NCI-H1417 (cell line): ENCODE measurements around the gene DYNC1H1.

ENCODE experiments used
- DNase-seq, 3 experiments: peaks; one replicate each; lab custom pipeline; 2025; lab: John Stamatoyannopoulos, UW

The DYNC1H1 gene

DNA sequence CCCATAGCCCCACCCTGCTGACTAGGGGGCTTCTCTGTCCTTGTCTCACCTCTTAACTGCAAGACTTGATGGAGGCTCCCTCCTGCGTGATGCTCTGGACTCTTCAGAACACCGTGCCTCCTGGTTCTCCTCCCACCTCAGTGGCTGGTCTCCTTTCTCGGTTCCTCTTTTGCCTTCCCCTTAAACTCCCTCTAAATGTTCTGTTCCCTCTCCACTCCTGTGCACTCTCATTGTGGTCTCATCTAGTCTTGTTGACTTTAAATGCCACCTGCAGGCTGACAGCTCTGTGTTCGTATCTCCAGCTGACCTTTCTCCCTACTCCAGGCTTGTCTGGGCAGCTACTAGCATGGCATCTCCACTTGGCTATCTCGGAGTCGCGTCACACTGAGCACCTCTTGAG, 28.3 kb downstream of the DYNC1H1 start:
- DNase-seq, result no peak

DNA sequence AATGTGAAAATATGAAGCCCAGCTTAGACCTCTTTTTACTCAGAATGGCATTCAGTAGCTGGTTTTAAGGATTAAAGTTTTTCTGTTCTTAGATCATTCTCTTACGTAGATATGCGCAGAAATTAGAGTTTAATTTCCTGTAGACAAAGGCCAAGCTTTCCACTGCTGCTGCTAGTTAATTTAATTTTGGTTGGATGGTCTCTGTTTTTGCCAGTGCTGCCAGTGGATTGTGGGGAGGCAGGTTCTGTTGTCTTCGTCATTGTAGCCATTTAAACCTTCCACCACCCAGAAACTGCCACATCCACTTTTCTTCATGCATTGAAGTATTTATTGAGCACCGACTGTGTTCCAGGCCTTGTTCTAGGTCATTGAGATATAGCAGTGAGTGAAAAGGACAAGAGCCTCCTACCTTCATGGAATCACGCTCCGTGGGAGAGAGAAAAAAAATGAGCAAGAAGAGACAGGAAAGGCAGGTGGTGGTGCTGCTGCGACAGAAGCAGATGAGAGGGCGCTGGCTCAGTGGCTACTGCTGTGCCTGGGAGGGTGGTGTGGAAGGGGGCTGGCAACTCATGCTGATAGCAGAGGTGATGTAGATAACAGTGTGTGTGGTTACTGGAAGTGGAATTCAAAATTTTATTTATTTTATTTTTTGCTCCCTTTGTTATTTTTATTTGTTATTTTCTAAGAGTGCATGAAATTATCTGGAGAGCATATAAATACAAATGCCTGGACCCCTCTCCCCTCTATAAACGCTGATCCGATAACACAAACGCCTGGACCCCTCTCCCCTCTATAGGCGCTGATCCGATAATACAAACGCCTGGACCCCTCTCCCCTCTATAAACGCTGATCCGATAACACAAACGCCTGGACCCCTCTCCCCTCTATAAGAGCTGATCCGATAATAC, 33.3 kb downstream of the DYNC1H1 start:
- DNase-seq, result no peak

DNA sequence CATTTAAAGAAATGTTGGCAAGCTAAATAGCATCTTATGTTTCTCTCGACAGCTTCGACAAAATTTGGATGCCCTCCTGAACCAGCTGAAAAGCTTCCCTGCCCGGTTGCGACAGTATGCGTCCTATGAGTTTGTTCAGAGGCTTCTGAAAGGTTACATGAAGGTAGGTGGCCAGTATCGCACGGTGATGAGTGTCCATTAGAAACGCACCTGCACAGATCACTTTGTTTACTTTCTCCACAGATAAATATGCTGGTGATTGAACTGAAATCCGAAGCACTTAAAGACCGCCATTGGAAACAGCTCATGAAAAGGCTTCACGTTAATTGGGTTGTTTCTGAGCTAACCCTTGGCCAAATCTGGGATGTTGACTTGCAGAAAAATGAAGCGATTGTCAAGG, 36.5 kb downstream of the DYNC1H1 start:
- peak in 2 of 3 experiments; percentile 23 to 74 for DNase-seq

DNA sequence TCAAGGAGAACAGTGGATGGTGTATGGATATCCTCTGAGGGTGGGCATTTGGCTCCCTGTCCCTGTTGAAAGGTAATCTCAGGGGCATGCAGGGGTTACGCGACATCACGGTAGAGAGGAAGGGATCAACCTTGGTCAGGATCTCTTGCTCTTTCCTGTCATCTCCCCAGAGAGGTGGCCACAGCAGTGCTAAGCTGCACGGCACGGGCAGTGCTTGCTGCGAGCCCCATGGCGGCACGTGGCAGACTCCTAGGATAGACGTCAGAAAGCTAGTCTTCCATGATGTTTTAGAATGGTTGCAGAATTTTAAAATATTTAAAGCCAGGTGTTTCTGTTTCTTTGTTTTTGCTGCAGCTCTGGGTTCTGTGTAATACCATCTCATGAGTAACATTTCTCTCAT, 41.0 kb downstream of the DYNC1H1 start:
- DNase-seq, result no peak

DNA sequence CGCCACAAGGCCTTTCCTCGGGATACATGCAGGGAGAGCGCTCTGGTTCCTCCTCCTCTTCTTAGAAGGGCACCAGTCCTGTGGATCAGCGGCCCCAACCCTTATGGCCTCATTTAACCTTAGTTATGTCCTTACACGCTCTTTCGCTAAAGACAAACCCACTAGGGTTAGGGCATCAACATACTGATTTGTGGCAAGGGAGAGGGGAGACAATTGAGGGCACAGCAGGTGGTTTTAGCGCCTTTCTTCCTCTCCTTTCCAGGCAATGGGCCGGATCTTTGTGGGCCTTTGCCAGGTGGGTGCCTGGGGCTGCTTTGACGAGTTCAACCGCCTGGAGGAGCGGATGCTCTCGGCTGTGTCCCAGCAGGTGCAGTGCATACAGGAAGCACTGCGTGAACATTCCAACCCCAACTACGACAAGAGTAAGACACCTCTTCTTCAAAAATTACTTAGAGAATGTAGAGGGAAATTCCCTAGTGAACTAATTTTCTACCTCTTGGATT, 43.6 kb downstream of the DYNC1H1 start:
- DNase-seq, result peak in 2 of 3 experiments; percentile 8 to 39

DNA sequence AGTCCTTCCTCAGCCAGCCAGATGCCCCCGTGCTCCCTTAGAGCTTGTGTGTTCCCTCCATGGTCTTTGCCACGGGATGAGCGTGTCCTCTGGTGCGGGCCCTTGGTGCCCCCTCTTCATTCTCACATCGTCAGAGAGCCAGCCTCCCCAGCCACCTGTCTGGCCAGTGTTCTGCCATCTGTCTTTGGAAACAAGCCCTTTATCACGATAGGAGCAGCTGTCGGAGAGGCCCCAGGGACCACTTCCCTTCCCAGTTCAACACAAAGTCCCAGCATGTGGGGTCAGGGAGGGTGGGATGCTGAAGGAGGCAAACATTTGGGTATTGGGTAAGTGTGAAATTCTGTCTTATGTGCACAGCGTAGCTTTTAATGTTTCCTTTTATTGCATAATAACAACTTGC, 44.5 kb downstream of the DYNC1H1 start:
- DNase-seq, result no peak

DNA sequence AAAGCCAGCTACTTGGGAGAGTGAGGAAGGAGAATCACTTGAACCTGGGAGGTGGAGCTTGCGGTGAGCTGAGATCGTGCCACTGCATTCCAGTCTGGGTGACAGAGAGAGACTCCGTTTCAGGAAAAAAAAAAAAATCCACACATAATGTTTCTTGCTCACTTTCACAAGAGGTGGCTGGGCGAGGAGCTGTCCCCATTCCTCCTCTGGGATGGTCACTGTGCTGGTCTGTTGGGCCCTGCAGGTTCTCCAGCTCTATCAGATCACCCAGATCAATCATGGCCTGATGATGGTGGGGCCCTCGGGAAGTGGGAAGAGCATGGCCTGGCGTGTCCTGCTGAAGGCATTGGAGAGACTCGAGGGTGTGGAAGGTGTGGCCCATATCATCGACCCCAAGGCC, 47.3 kb downstream of the DYNC1H1 start:
- no peak for DNase-seq

DNA sequence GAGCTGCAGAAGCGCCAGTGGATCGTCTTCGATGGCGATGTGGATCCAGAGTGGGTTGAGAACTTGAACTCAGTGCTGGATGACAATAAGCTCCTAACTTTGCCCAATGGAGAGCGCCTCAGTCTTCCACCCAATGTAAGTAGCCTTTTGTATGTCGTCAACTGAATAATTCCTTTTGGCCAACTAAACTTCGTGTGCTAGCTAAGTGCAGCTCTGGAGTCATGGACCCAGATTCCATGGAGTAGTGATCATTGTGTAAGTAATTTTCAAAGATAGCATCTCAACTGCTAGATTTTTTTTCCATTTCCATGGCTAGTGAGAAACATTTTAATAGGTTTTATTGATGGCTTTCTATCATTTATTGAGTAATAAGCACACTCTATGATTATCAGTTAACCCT, 48.0 kb downstream of the DYNC1H1 start:
- no peak for DNase-seq

DNA sequence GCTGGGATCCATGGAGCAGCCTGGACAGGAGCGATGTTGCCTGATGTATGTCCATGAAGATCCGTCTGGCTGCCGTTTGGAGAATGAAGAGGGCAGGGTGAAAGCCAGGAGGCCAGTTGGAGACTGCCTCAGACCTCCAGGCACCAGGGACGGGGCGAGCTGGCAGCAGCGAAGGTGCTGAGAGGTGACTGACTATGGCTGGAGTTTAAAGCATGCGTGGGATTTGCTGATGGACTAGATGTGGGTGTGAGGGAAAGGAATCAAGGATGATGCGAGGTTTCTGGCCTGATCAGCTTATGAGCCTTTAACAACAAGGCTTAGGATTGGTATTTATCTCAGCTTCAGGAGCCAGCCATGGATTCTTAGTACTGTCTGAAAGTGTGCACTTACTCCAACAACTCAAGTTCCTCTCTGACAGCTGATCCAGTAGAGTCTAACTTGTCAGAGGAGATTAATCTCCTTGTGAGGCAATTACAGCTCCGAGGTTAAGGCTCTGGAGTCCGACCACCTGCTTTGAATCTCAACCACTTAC, 49.4 kb downstream of the DYNC1H1 start:
- no peak for DNase-seq

DNA sequence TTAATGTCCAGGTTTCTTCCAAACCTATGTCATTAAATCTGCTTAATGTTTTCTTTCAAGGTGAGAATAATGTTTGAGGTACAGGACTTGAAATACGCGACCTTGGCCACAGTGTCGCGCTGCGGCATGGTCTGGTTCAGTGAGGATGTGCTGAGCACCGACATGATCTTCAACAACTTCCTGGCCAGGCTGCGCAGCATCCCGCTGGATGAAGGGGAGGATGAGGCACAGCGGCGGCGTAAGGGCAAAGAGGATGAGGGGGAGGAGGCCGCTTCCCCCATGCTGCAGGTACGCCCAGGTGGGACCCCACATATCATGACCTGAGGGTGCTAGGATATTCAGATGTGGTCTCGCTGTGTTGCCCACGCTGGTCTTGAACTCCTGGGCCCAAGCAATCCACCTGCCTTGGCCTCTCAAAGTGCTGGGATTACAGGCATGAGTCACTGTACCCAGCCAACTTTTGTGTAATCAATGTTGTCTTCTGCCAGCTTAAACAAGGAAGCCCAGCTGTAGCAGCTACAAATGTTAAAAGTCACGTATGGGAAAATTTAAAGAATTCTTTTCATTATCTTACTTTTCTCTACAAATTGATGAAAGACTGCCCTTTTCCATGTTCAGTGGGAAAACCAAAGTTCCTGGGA, 50.8 kb downstream of the DYNC1H1 start:
- no peak for DNase-seq

DNA sequence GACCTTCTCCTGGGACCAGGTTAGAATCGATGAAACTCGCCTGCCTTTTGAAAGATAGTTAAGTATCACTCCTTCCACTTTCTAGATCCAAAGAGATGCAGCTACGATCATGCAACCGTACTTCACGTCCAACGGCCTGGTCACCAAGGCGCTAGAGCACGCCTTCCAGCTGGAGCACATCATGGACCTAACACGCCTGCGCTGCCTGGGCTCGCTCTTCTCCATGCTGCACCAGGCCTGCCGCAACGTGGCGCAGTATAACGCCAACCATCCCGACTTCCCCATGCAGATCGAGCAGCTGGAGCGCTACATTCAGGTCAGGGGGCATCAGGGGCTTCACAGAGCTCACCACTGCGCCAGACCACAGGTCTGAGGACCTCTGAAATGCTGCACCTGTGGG, 51.4 kb downstream of the DYNC1H1 start:
- DNase-seq, result no peak

DNA sequence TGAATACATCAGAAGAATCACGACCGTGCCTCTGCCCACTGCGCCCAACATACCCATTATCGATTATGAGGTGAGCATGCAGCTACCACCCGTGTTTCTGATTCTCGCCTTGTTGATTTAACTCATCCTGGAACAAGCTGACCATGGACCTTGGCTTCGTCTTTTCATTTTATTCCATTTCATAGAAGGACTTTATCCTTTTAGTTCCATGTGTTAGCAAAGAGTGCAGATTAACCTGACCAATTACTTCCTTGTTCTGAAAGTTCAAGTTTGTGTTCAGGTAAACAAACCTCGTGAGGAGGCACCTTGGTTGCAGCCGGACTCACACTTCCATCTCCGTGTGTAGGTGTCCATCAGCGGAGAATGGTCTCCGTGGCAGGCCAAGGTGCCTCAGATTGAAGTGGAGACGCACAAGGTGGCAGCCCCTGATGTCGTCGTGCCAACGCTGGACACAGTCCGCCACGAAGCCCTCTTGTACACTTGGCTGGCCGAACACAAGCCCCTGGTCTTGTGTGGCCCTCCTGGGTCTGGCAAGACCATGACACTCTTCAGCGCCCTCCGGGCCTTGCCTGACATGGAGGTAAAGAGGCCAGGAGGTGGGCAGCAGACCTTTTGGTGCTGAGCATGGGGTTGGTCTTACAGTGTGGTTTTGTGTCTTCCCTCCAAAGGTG, 52.2 kb downstream of the DYNC1H1 start:
- no peak for DNase-seq

DNA sequence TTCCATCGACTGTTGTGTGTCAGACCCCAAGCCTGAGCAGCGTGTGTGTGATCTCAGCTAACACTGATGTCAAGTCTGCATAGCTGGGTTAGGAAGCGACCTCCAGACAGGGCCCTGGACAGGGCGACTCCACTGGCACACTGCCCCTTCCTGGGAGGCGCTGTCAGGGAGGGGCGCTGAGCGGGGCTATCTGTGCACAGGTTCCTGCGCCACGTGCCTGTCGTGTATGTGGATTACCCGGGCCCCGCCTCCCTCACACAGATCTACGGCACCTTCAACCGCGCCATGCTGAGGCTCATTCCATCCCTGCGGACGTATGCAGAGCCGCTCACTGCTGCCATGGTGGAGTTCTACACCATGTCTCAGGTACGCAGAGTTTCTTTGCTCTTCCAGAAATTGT, 53.9 kb downstream of the DYNC1H1 start:
- DNase-seq, result no peak

DNA sequence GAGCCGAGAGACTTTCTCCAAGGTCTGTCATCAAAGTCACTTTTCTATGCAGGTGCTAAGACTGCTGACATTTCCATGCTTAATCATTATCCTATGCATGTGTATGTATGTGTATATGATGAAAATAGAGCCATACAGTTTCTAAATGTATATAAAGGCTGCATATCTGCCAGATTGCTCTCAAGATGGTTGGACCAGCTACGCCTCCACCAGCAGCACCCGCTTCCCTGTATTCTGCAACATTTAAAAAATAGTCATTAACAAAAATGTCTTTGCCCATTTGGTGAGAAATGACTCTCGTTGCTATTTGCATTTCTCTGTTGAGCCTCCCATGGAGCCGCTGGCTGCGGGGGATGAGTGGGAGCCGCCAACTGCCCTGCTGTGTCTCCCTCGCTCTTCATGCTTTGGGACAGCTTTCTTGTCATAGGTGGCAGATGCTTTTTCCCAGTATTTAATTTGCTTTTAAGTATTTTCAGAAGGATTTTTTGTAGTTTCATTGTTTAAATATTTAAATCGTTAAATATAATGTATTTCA, 54.7 kb downstream of the DYNC1H1 start:
- DNase-seq, result no peak

DNA sequence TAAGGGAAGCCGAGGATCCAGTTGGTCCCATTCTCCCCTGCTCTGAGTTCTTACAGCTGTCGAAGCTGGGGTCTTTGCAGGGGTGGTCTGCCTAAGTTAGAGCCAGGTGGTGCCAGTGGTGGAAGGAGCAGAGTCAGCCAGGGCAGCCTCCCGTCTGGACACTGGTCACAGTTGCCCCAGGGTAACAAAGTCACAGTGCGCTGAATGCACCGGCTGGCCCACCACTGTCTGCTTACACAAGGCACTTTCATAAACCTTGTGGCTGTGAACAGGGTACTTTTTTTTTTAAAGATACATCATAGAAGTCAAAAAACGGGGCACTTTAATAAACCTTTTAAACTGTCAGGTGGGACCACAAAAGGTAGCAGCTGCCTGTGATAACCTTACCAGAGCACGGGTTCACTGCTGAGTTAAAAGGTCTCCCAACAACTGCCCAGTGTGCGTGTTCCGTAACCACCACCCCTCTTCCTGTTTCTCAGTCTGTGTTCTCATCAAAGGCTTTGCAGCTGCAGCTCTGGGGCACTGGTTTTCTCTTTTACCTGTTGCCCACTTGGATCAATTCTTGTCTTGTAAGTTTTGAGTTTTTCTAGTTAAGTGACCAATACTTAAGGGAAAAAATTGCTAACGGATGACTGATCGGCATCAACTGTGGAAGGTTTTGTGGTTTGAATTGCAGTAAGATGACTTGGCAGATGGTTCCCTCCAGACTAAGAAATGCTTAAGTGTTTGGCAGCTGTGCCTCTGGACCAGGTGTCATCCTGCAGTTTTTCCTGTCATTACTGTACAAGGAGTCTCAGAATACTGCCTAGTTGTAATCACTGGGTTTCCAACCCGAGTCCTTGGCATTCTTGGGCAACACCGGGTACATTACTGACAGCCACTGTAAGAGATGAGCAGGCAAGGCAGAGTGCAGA, 55.9 kb downstream of the DYNC1H1 start:
- no peak for DNase-seq

DNA sequence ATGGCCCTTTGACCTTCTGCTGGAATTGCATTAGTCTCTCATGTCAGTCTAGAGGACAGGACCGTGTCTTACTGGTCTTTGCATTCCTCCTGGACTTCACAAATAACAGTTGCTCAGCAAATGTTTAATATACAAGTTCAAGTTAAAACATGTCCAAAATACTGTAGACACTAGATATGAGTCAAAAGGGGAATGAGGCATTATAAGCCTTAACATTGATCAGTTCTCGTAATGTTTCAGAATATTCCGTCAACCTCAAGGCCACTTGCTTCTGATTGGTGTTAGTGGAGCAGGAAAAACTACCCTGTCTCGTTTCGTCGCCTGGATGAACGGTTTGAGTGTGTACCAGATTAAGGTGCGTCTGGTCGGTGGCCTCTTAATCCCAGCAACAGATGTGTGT, 62.6 kb downstream of the DYNC1H1 start:
- DNase-seq, result no peak

DNA sequence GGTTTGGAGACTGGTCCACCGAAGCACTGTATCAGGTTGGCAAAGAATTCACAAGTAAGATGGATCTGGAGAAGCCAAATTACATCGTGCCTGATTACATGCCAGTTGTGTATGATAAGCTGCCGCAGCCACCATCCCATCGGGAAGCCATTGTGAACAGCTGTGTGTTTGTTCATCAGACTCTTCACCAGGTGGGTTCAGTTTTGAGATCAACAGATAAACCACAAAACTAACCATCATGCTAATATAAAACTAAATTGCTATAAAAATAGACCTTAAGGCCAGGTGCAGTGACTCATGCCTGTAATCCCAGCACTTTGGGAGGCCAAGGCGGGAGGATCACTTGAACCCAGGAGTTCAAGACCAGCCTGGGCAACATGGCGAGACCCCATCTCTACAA, 63.6 kb downstream of the DYNC1H1 start:
- no peak for DNase-seq

DNA sequence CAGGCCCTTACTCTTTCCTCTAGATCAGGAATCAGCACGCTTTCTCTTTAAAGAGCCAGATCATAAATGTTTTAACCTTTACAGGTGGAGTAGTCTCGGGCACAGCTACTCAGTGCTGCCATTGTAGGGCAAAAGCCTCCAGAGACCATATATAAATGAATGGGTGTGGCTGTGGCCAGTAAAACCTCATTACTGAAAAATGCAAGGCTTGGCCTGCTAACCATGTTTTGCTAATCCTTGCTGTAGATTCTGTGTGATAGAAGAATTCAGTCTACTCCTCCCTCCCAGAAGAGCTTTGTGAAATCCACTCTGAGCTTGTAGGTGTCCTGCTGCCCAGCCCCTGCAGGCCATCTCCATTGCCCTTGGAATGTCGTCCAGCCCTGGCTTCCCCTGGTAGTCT, 64.4 kb downstream of the DYNC1H1 start:
- no peak for DNase-seq

DNA sequence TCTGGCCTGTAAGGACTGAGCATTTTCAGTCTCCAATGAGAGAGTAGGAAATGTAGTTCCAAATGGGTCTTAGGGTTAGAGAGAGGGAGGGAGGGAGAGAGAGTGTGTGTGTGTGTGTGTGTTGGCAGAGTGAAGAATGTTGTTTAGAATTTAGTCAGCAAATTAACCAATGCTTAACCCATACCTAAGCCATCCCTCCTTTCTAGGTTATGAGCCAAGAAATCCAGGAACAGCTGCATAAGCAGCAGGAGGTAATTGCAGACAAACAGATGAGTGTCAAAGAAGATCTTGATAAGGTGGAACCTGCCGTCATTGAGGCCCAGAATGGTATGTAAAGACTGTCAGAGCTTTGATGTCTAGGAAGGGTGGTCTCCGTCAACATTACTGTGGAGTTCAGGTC, 65.6 kb downstream of the DYNC1H1 start:
- DNase-seq, result peak in 1 of 3 experiments; percentile 8

DNA sequence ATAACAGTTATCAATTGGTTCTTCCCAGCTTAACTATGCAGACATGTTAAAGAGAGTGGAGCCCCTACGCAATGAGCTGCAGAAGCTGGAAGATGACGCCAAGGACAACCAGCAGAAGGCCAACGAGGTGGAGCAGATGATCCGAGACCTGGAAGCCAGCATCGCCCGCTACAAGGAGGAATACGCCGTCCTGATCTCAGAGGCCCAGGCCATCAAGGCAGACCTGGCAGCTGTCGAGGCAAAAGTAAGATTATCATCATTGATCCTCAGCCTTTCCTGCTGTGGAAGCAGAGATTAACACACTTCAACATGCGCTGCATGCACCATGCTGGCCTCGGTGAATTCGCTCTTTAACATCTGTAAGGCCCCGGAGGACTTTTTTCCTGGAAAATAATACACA, 68.9 kb downstream of the DYNC1H1 start:
- DNase-seq, result no peak

DNA sequence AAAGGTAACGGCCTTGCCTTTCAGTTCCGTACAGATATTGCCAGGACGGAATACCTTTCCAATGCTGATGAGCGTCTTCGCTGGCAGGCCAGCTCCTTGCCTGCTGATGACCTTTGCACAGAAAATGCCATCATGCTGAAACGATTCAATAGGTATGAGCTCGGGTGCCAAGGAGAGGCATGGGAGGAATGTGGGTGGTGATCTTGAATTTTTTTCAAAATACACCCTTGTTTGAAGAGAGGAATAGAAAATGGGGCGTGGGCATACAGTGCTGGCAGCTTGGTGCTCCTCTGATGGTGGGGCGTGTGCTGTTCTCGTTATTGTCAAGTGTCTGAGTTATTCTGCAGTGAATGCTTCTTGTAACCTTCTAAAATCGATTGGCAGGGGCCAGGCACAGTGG, 69.9 kb downstream of the DYNC1H1 start:
- no peak for DNase-seq
